NCI-H1105 treated with DMSO at 0.1 percent for 48 hours (cell line): ENCODE measurements around the gene PSME1.

ENCODE experiments used
- DNase-seq: peaks from one replicate; lab custom pipeline; 2025; lab: John Stamatoyannopoulos, UW

Gene PSME1

GRCh38 chr14:24130380-24130716, 5.6 kb upstream of the PSME1 start, which contains the start of gene FITM1:
Gene FITM1 (plus strand): TSS chr14:24130659. CDS start chr14:24131564, 905 bp downstream.
- no peak for DNase-seq

DNA sequence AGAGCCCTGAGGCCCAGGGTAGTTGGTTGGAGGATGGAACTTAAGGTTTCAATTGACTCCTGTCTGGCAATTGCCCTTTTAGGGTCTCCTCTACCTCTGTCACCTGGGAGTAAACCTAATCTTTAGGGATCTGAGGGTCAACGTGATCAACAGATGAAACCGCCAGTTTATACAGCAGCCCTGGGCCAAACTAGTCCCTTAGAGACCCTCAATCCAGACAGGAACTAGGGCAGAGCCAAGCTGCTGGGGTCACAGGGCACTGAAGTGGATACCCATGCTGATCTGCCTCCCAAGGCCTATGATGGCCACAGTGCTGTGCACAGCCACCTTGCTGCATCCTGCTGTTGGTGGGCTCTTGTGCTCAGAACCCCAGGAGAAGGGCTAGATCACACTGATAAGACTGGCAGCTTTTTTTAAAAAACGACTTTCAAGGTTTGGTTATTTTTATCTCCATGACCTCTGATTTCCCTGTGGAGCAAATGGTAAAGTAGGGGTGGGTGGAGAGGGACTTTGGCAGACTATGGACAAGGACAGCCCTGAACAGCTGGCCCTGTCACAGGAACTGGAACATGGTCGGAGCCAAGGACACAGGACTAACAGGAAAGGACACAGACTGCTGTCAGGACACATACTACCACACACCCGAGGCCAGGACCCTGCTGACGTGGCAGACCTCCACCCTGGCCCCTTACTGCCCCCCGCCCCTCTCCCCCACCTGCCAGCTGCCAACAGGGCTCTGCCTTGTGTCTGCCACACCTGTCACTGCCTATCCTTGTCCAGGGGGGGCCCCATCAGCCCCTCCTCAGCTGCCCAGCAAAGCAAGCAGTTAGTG, 5.1 kb upstream of the PSME1 start:
- no peak for DNase-seq

DNA sequence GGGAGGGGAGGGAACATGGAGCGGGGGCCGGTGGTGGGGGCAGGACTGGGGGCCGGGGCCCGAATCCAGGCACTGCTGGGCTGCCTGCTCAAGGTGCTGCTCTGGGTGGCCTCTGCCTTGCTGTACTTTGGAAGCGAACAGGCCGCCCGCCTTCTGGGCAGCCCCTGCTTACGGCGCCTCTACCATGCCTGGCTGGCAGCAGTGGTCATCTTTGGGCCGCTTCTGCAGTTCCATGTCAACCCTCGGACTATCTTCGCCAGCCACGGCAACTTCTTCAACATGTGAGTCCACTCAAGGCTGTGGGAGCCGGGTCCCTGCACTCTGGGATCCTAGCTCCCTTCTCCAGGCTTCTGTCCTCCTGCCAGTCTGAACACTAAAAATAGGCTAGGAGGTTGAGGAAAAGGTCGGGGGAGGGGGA, 4.4 kb upstream of the PSME1 start:
- DNase-seq, result no peak

DNA sequence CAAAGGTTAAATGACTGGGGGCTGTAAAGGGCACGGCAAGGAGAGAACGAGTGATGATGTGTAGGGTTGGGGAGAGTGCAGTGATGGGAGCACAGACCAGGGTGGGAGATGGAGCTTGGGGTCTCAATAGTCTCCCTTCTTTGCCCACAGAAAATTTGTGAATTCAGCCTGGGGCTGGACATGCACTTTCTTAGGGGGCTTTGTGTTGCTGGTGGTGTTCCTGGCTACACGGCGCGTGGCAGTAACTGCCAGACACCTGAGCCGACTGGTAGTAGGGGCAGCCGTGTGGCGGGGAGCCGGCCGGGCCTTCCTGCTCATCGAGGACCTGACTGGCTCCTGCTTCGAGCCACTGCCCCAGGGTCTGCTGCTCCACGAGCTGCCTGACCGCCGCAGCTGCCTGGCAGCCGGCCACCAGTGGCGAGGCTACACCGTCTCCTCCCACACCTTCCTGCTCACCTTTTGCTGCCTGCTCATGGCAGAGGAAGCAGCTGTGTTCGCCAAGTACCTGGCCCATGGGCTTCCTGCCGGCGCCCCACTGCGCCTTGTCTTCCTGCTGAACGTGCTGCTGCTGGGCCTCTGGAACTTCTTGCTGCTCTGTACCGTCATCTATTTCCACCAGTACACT, 3.8 kb upstream of the PSME1 start:
- DNase-seq, result peak; percentile 66

DNA sequence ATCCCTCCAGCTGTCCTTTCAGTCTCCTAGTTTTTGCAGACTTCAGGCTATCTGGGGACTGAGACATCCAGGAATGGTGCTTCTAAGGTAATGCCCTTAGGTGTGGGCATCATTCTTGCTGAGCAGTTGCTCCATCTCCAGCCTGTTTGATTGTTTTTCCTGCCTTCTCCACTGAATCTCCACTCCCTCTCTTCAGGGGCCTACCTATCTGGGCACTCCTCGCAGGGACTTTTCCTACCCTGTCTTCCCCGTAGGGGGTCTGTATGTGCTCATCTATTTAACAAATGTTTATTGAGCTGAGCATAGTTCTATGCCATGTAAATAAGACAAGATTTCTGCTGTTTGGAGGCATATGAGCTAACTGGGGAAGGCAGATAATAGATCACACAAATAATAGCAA, 3.0 kb upstream of the PSME1 start:
- DNase-seq, result no peak

DNA sequence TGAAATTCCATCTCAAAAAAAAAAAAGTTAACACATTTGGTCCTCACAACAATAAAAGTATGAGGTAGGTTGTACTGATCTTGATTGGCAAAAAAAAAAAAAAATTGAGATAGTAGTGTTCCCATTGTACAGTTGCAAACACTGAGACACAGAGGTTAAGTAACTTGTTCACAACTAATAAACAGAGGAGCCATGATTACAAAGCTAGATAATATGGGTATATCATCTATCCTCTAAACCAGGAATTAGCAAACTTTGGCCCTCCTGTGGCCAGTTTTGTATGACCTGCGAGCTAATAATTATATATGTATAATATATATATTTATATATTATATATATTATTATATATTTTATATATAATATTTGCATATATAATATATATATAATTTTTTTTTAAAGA, 2.3 kb upstream of the PSME1 start:
- DNase-seq, result no peak

DNA sequence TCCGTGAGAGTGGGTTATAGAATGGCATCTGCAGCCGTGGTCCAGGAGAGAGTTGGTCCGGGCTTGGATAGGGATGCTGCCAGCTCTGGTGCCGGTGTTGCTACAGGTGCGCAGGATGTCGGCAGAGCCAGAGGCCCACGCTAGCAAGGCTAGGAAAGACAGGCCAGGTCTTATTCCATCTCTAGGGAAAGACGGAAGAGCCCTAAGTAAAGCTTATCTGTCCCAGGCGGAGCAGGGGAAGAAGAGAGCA, 485 bp upstream of the PSME1 start:
- DNase-seq, result no peak

- no peak for DNase-seq
These were observed 912 bp downstream of the PSME1 start for GRCh38 chr14:24136684-24137528.

DNA sequence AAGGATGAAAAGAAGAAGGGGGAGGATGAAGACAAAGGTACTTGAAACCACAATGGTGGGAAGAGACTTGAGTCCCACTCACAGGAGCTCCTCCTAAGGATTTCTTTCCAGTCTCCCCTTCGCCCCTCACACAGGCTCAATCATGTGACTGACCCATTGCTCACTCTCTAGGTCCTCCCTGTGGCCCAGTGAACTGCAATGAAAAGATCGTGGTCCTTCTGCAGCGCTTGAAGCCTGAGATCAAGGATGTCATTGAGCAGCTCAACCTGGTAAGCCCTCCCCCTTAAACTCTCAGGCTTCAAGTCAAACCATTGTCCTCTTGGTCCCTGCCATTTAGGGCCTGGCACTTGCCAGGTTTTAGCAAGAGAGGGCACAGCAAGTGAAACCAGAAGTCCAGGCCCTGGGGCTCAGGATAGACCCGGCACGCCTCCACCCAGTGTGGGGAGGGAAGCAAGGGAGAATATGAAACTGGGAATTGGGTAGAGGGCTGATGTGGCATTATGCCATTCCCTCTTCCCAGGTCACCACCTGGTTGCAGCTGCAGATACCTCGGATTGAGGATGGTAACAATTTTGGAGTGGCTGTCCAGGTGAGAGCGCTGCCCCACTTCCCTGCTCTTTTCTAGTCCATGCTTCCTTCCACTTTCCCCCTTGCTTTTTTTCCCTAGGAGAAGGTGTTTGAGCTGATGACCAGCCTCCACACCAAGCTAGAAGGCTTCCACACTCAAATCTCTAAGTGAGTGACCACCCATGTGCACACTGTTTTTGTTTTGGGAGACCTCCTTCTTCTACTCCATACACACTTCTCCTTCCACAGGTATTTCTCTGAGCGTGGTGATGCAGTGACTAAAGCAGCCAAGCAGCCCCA, 1.8 kb downstream of the PSME1 start:
- no peak for DNase-seq

GRCh38 chr14:24138396-24139271, 2.6 kb downstream of the PSME1 start:
- DNase-seq, result no peak

- DNase-seq, result no peak
These were observed 3.4 kb downstream of the PSME1 start for GRCh38 chr14:24139272-24139934.

- DNase-seq, result peak; percentile 100
These were observed 5.3 kb downstream of the PSME1 start, which contains the start of gene EMC9 for GRCh38 chr14:24141097-24141880. Gene EMC9 (minus strand): TSS chr14:24141591. CDS start chr14:24141304, 287 bp downstream.

- no peak for DNase-seq
These were observed 7.5 kb downstream of the PSME1 start for GRCh38 chr14:24143511-24143910.

DNA sequence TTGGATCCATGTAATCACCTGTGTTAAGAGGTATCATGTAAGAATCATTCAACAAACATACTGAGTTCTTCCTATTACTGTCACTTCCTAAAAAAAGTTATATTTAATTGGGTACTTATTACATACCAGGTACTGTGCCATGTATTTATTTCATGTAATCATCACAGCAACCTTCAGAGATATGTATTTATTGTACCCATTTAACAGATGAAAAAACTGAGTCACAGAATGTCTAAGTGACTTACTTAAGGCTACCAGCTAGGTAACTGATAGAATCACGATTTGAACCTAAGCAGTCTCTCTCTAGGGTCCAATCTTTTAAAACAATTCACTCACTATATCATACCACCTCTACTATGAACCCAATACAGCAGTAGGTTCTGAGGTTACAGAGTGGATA, 8.5 kb downstream of the PSME1 start:
- DNase-seq, result no peak

- DNase-seq, result no peak
These were observed 9.2 kb downstream of the PSME1 start for GRCh38 chr14:24145219-24145618.

DNA sequence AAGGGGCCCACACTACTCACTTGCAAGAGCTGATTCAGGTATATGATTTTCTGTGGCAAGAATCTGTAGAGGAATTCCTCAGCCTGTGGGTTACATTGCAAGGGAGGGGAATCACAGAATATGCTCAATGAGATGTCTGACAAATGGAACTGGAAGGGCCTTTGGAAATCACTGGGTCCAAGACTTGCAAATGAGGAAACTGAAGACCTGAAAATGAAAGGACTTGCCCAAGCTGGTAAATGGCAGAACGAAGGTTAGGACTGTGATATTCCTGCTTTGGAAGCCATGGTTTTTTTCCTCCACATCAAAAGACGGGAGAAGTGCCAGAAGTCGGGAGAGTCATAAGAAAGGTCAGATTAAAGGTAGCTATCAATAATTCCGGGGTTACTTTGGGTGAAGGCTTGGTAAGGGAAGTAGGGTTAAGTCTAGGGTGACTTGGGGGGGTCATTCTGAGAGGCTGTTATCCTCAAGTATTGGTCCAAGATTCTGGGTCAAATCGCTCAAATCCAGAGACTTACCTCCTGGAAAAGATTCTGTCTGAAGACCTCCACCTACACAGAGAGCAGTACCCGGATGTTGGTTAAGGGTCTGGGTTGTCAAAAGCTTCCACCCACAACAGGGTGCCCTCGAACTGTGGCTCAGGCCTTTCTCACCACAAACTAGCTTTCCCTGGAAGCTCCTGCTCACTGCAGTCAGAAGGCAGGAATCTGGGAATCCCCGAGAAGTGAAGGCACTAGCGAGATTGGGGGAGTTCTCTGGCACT, 9.9 kb downstream of the PSME1 start:
- DNase-seq, result peak; percentile 50

- DNase-seq, result peak; percentile 98
These were observed 10.5 kb downstream of the PSME1 start, which contains the start of gene PSME2 for GRCh38 chr14:24146453-24146977. Gene PSME2 (minus strand): TSS chr14:24146610. CDS start chr14:24146581, 29 bp downstream.

- peak; percentile 98 for DNase-seq
These were observed 11.2 kb downstream of the PSME1 start, which contains the start of gene RNF31 for GRCh38 chr14:24146978-24147760. Gene RNF31 (plus strand): TSS chr14:24147498. CDS start chr14:24147699, 201 bp downstream.
